Fibroblast of the aortic adventitia (primary cell): ENCODE data around the gene AKAP6. TPM values are rescaled to one million over a fixed set of nuclear protein-coding genes. Genes with fewer than 3 reads are reported as not detected.

ENCODE experiments used
- DNase-seq: peaks from one replicate; pipeline ENCODE4 v3.0.0-alpha.2; 2010; ENCODE audit warnings: low read depth
- H3K4me3 ChIP-seq: 2 replicates; pipeline ENCODE4 v1.5.1; 2011; ENCODE audit warnings: low read depth, mild to moderate bottlenecking, control low read depth, low read length, moderate library complexity
- total RNA-seq: library from RNA; depleted of rRNA; stranded (reverse); fragments of >200 nt; gene quantifications from 2 replicates; pipeline ENCODE4 v1.2.3, GENCODE V29; 2012; ENCODE audit warnings: low replicate concordance
- TF ChIP-seq, protein P1 (sequence below): IDR thresholded peaks from 2 replicates; pipeline ENCODE4 v1.5.1; 2011; ENCODE audit warnings: mild to moderate bottlenecking, low read length, control low read depth, inconsistent platforms; ENCODE audit not compliant: insufficient read depth

Gene AKAP6
- total RNA-seq, 1 donor: 2.2 TPM

GRCh38 chr14:32403688-32404087, 74.6 kb downstream of the AKAP6 start:
- no peak for DNase-seq
- TF ChIP-seq, protein P1, sequence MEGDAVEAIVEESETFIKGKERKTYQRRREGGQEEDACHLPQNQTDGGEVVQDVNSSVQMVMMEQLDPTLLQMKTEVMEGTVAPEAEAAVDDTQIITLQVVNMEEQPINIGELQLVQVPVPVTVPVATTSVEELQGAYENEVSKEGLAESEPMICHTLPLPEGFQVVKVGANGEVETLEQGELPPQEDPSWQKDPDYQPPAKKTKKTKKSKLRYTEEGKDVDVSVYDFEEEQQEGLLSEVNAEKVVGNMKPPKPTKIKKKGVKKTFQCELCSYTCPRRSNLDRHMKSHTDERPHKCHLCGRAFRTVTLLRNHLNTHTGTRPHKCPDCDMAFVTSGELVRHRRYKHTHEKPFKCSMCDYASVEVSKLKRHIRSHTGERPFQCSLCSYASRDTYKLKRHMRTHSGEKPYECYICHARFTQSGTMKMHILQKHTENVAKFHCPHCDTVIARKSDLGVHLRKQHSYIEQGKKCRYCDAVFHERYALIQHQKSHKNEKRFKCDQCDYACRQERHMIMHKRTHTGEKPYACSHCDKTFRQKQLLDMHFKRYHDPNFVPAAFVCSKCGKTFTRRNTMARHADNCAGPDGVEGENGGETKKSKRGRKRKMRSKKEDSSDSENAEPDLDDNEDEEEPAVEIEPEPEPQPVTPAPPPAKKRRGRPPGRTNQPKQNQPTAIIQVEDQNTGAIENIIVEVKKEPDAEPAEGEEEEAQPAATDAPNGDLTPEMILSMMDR: no peak
- H3K4me3 ChIP-seq: no peak overlapping the region

- TF ChIP-seq, protein P1: no peak
- no peak for DNase-seq
- no peak overlapping the region for H3K4me3 ChIP-seq
Observed at GRCh38 chr14:32404784-32405573, 75.9 kb downstream of the AKAP6 start.

DNA sequence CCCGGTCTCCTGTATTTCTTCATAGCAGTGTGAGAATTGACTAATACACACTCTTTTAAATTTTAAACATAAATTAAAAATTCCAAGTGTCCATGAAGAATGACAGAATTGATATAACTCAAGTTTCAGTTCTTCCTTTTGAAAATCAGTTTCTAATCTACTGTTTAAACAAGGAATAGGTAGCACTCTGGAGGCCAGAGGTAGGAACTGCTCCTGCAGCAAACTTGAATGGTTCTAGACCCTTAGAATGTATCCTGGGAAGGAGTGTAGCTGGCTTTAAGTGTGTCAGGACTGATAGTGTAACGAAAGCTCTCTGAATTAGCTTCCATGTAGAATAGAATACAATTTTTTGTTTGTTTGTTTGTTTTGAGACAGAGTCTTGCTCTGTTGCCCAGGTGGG, 76.8 kb downstream of the AKAP6 start:
- H3K4me3 ChIP-seq: no peak overlapping the region
- TF ChIP-seq, protein P1: no peak
- DNase-seq: no peak

- H3K4me3 ChIP-seq: no peak overlapping the region
- TF ChIP-seq, protein P1: no peak
- no peak for DNase-seq
Observed at GRCh38 chr14:32407130-32407529, 78.0 kb downstream of the AKAP6 start.

DNA sequence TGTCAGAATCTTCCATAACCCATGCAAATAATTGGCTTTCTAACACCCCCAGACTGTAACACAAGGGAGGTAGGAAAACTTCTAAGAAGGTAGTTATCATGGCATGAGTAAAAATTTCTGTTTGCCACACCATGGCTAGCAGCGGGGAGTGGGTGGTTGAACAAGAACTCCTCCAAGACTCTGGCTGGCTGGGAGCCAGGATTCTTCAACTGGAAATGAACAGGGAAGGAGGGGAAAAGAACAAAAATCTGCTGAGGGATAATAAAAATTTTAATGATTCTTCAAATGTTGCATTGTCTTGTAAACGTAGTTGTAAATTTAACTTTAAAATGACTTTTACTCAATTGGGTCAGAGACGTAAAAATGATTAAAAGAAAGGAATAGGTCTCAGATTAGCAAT, 78.9 kb downstream of the AKAP6 start:
- no peak overlapping the region for H3K4me3 ChIP-seq
- DNase-seq: peak; percentile 13
- TF ChIP-seq, protein P1: no peak

DNA sequence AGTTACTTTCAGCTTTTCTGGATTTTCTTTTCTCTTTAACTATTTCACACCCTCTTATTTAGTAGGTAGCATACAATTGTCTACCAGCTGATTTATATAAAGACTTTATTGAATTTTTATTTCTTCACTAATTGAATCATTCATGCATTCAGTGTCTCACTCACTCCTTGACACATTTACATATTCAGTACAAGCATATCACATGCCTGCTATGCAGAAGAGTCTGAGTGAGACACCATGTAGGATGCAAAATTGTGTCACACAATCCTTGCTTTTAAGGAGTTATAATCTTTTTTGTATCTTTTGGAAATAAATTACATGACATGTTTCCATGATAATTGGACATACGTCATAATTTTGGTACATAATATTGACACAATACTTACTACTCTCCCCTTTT, 83.0 kb downstream of the AKAP6 start:
- TF ChIP-seq, protein P1: no peak
- no peak overlapping the region for H3K4me3 ChIP-seq
- no peak for DNase-seq

DNA sequence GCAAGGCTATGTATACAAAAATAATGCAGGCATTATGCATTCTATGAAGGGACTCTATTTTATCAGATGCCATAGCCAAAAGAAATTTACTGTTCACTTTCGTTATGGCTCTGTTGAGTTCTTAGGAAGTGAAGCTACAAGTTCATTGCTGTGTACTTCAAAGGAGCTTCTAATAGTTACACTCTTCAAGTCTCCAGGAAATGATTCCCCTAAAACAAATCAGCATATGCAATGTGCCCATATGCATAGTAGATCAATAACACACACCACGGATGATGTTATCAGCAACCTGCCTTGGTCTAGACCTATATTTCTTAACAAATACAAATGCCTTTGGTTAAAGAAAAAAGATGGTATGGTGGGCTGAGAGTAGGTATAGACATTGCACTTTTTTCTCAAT, 83.4 kb downstream of the AKAP6 start:
- DNase-seq: no peak
- TF ChIP-seq, protein P1: no peak
- no peak overlapping the region for H3K4me3 ChIP-seq
